HepG2 (cell line): ENCODE results near the gene CHCHD5. TPM values are rescaled to one million over a fixed set of nuclear protein-coding genes. Genes with fewer than 3 reads are reported as not detected.

Experiments
- ATF4 ChIP-seq, 2 experiments: fragments of 450-650 bp in 1 of 2; sonication (generic) in 1 of 2; formaldehyde crosslinking; IDR thresholded peaks; 2 replicates each; pipeline versions ENCODE4 v1.5.0 to v1.8.0; 2020 to 2022; ENCODE audit warnings: mild to moderate bottlenecking in 1 of 2, missing genetic modification reagents in 1 of 2
- EHMT2 ChIP-seq: fragments of 200-600 bp; sonication (generic); IDR thresholded peaks from 2 replicates; pipeline ENCODE4 v1.7.0; 2017; ENCODE audit warnings: antibody characterized with exemption, low read depth, low read length, borderline replicate concordance
- GMEB2 ChIP-seq: IDR thresholded peaks from 2 replicates; pipeline ENCODE4 v1.6.1; 2016; ENCODE audit warnings: missing biosample characterization, missing genetic modification reagents, low read depth
- MEF2D ChIP-seq: sonication (generic); formaldehyde crosslinking; IDR thresholded peaks from 2 replicates; pipeline ENCODE4 v1.5.1; 2020; ENCODE audit warnings: mild to moderate bottlenecking, missing genetic modification reagents
- NCOA1 ChIP-seq: sonication (generic); formaldehyde crosslinking; IDR thresholded peaks from 2 replicates; pipeline ENCODE4 v1.9.0; 2021; ENCODE audit warnings: missing genetic modification reagents
- PATZ1 ChIP-seq: sonication (generic); formaldehyde crosslinking; IDR thresholded peaks from 2 replicates; pipeline ENCODE4 v1.4.0; 2020; ENCODE audit warnings: missing genetic modification reagents
- PLSCR1 ChIP-seq: sonication (generic); formaldehyde crosslinking; IDR thresholded peaks from 2 replicates; pipeline ENCODE4 v1.5.0; 2020; ENCODE audit warnings: missing genetic modification reagents, mild to moderate bottlenecking, borderline replicate concordance
- PRDM15 ChIP-seq: sonication (generic); formaldehyde crosslinking; IDR thresholded peaks from 2 replicates; pipeline ENCODE4 v1.4.0; 2020; ENCODE audit warnings: missing genetic modification reagents
- THRA ChIP-seq: sonication (generic); formaldehyde crosslinking; IDR thresholded peaks from 2 replicates; pipeline ENCODE4 v1.4.0; 2020; ENCODE audit warnings: missing genetic modification reagents, borderline replicate concordance
- ZKSCAN5 ChIP-seq: sonication (generic); formaldehyde crosslinking; IDR thresholded peaks from 2 replicates; pipeline ENCODE4 v1.5.1; 2020; ENCODE audit warnings: mild to moderate bottlenecking, missing genetic modification reagents
- ZNF234 ChIP-seq: sonication (generic); formaldehyde crosslinking; conservative IDR thresholded peaks from 2 replicates; pipeline ENCODE4 v1.5.1; 2020; ENCODE audit warnings: mild to moderate bottlenecking, missing genetic modification reagents
- ZNF577 ChIP-seq: sonication (generic); formaldehyde crosslinking; IDR thresholded peaks from 2 replicates; pipeline ENCODE4 v1.4.0; 2020; ENCODE audit warnings: mild to moderate bottlenecking, low read depth, missing genetic modification reagents, borderline replicate concordance
- ZNF691 ChIP-seq: sonication (generic); formaldehyde crosslinking; IDR thresholded peaks from 2 replicates; pipeline ENCODE4 v1.4.0; 2020; ENCODE audit warnings: missing genetic modification reagents, low read depth, mild to moderate bottlenecking, borderline replicate concordance
- ZNF816 ChIP-seq: sonication (generic); formaldehyde crosslinking; IDR thresholded peaks from 2 replicates; pipeline ENCODE4 v1.8.0; 2022; ENCODE audit warnings: missing genetic modification reagents, mild to moderate bottlenecking, borderline replicate concordance
- polyA plus RNA-seq, 8 experiments: library from polyadenylated mRNA; depleted of rRNA in 3 of 8; stranded (reverse) in 7 of 8; unstranded in 1 of 8; fragments of >200 nt; fragmentation: Illumina TruSeq in 4 of 8; extraction: Trizol in 4 of 8; gene quantifications; 2 replicates each; pipeline versions ENCODE4 v1.2.1 to v1.2.3, GENCODE V29; 2011 to 2016; ENCODE audit warnings: low read depth in 4 of 8, missing spikeins in 1 of 8, mixed read lengths in 1 of 8; ENCODE audit not compliant: insufficient read depth in 1 of 8
- total RNA-seq, 5 experiments: library from RNA; depleted of rRNA; stranded (reverse); fragments of >200 nt; fragmentation: Illumina TruSeq; extraction: Trizol; gene quantifications; 2 replicates each; pipeline ENCODE4 v1.2.3, GENCODE V29; 2016; ENCODE audit warnings: low read depth in 1 of 5

The CHCHD5 gene
- total and polyA plus RNA-seq, 2 of the 13 experiments (the other 11 are each of a cell fraction or from before 2014, with no cell fraction given): 19.0 to 23.9 TPM

- no peak; the same call in 1 of the 2 replicates for TF ChIP-seq PLSCR1
- TF ChIP-seq PATZ1 (CRISPR knock-in tag): peak; percentile 36; the same call in 1 of the 2 replicates
- no peak; a peak in 2 of 4 replicates for TF ChIP-seq ATF4 (CRISPR knock-in tag; IDR thresholded peaks at IDR 0.05)
- 0 out of 2 replicates have a peak, but pooled peaks have one; percentile 49 for TF ChIP-seq ZKSCAN5
- TF ChIP-seq THRA (CRISPR knock-in tag): peak; percentile 71; the same call in 1 of the 2 replicates
- peak; percentile 41 for TF ChIP-seq PRDM15 (CRISPR knock-in tag)
- TF ChIP-seq ZNF691 (CRISPR knock-in tag): peak; percentile 82; the same call in 1 of the 2 replicates
- peak; percentile 81; the same call in 1 of the 2 replicates for TF ChIP-seq MEF2D (CRISPR knock-in tag)
- peak; percentile 73 for TF ChIP-seq GMEB2
- TF ChIP-seq EHMT2: no peak
- no peak for TF ChIP-seq ZNF577 (CRISPR knock-in tag)
- peak; percentile 84; the same call in 1 of the 2 replicates for TF ChIP-seq ZNF234 (CRISPR knock-in tag)
- TF ChIP-seq ZNF816: peak; percentile 75; the same call in 1 of the 2 replicates
- TF ChIP-seq NCOA1 (CRISPR knock-in tag): peak; percentile 84; the same call in 1 of the 2 replicates
Measured at GRCh38 chr2:112542123-112542983, 42.1 kb upstream of the CHCHD5 start, which contains the start of gene POLR1B (continued).
